ENCODE data around the gene RASA4.
"Not testable (repeated sequence)": the region's sequence is repeated elsewhere in the genome, so short reads cannot be mapped to it uniquely, and the experiment has no call there.

Gene RASA4

GRCh38 chr7:102616507-102617125 lies at the start of gene RASA4:
Gene RASA4 (minus strand): TSS chr7:102616756. CDS start chr7:102616689, 67 bp downstream.
- peak; percentile 76 for DNase-seq

- DNase-seq = peak; percentile 44
These were observed 48.2 kb upstream of the RASA4 start for GRCh38 chr7:102664765-102665164.

- DNase-seq = not testable (repeated sequence)
These were observed 33.4 kb upstream of the RASA4 start, which contains the start of gene SPDYE2B for GRCh38 chr7:102649924-102650323. Gene SPDYE2B (plus strand): TSS chr7:102650319. CDS start chr7:102652349, 2,030 bp downstream.

GRCh38 chr7:102647813-102648212 lies 31.3 kb upstream of the RASA4 start:
- DNase-seq = peak; percentile 55

- DNase-seq = not testable (repeated sequence)
These were observed 26.8 kb upstream of the RASA4 start for GRCh38 chr7:102643404-102643803.

GRCh38 chr7:102642691-102643090 lies 26.1 kb upstream of the RASA4 start, which contains the start of gene UPK3BL1:
Gene UPK3BL1 (minus strand): TSS chr7:102642791. CDS start chr7:102642741, 50 bp downstream.
- not testable (repeated sequence) for DNase-seq

GRCh38 chr7:102638848-102639247 lies 22.3 kb upstream of the RASA4 start:
- DNase-seq = peak; percentile 52

GRCh38 chr7:102636956-102637355 lies 20.4 kb upstream of the RASA4 start:
- DNase-seq = peak; percentile 38

- not testable (repeated sequence) for DNase-seq
These were observed 18.8 kb upstream of the RASA4 start for GRCh38 chr7:102635354-102635753.

- DNase-seq = not testable (repeated sequence)
These were observed 17.7 kb upstream of the RASA4 start for GRCh38 chr7:102634299-102634698.

- DNase-seq = not testable (repeated sequence)
These were observed 14.1 kb upstream of the RASA4 start for GRCh38 chr7:102630622-102631021.

- not testable (repeated sequence) for DNase-seq
These were observed 10.8 kb upstream of the RASA4 start for GRCh38 chr7:102627271-102627904.

GRCh38 chr7:102618122-102618521 lies 1.6 kb upstream of the RASA4 start:
- not testable (repeated sequence) for DNase-seq

- not testable (repeated sequence) for DNase-seq
These were observed 626 bp downstream of the RASA4 start for GRCh38 chr7:102615930-102616329.

GRCh38 chr7:102614873-102615272 lies 1.7 kb downstream of the RASA4 start:
- not testable (repeated sequence) for DNase-seq

GRCh38 chr7:102614346-102614697 lies 2.2 kb downstream of the RASA4 start:
- not testable (repeated sequence) for DNase-seq

- not testable (repeated sequence) for DNase-seq
These were observed 2.8 kb downstream of the RASA4 start for GRCh38 chr7:102613575-102614345.

- DNase-seq = not testable (repeated sequence)
These were observed 4.8 kb downstream of the RASA4 start for GRCh38 chr7:102611675-102612325.

- not testable (repeated sequence) for DNase-seq
These were observed 5.4 kb downstream of the RASA4 start for GRCh38 chr7:102611013-102611674.

- not testable (repeated sequence) for DNase-seq
These were observed 6.1 kb downstream of the RASA4 start for GRCh38 chr7:102610441-102610840.

GRCh38 chr7:102609734-102610133 lies 6.8 kb downstream of the RASA4 start:
- peak; percentile 46 for DNase-seq

- not testable (repeated sequence) for DNase-seq
These were observed 9.7 kb downstream of the RASA4 start for GRCh38 chr7:102606848-102607247.

Measured in activated CD8-positive, alpha-beta memory T cell treated with anti-CD3 and anti-CD28 coated beads for 24 hours (primary cell).